Keratinocyte (primary cell): Measurements from ENCODE around the gene PKP2. TPM values are rescaled to one million over a fixed set of nuclear protein-coding genes. Genes with fewer than 3 reads are reported as not detected.
"Not testable (repeated sequence)": the region's sequence is repeated elsewhere in the genome, so short reads cannot be mapped to it uniquely, and the experiment has no call there.

Experiments
- DNase-seq: peaks from one replicate; pipeline ENCODE4 v3.0.0-alpha.2; 2011; ENCODE audit warnings: low read depth, missing footprints, low spot score
- FAIRE-seq: peaks from 2 replicates; lab custom pipeline; 2011; peaks lifted over from hg19 to GRCh38; lab: Jason Lieb, UNC
- H2AFZ ChIP-seq: 2 replicates; pipeline ENCODE4 v1.6.0; 2012; ENCODE audit warnings: low read length, control low read depth, inconsistent platforms; ENCODE audit not compliant: control insufficient read depth
- H3K27ac ChIP-seq: 2 replicates; pipeline ENCODE4 v1.5.1; 2011; ENCODE audit warnings: low read length; ENCODE audit not compliant: control insufficient read depth, insufficient read depth
- H3K27me3 ChIP-seq: 3 replicates; pipeline ENCODE4 v1.6.0; 2011; ENCODE audit warnings: low read length; ENCODE audit not compliant: control insufficient read depth, insufficient read depth; ENCODE audit errors: extremely low read depth
- H3K36me3 ChIP-seq, 2 experiments: 2 replicates in 1 of 2; 3 replicates in 1 of 2; pipeline ENCODE4 v1.5.1; 2011; ENCODE audit warnings: low read length in 2 of 2, mild to moderate bottlenecking in 1 of 2; ENCODE audit not compliant: control insufficient read depth in 2 of 2, insufficient read depth in 2 of 2; ENCODE audit errors: extremely low read depth in 1 of 2
- H3K4me1 ChIP-seq: 3 replicates; pipeline ENCODE4 v1.5.1; 2011; ENCODE audit warnings: low read length; ENCODE audit not compliant: control insufficient read depth, insufficient read depth; ENCODE audit errors: extremely low read depth
- H3K4me2 ChIP-seq: 3 replicates; pipeline ENCODE4 v1.6.0; 2011; ENCODE audit warnings: low read depth, low read length; ENCODE audit not compliant: control insufficient read depth, insufficient read depth; ENCODE audit errors: extremely low read depth
- H3K4me3 ChIP-seq, 3 experiments: fragments of 200-600 bp in 1 of 3; sonication (generic) in 1 of 3; 2 replicates in 2 of 3; 3 replicates in 1 of 3; pipeline ENCODE4 v1.5.1; 2011 to 2016; ENCODE audit warnings: low read length in 3 of 3, mild to moderate bottlenecking in 3 of 3, control low read depth in 2 of 3, inconsistent platforms in 1 of 3, low read depth in 1 of 3, mixed read lengths in 1 of 3, mixed run types in 1 of 3, moderate library complexity in 1 of 3; ENCODE audit not compliant: control insufficient read depth in 2 of 3, insufficient read depth in 2 of 3; ENCODE audit errors: extremely low read depth in 1 of 3
- H3K79me2 ChIP-seq: 2 replicates; pipeline ENCODE4 v1.6.0; 2012; ENCODE audit warnings: low read length; ENCODE audit not compliant: control insufficient read depth, insufficient read depth
- H3K9ac ChIP-seq: 3 replicates; pipeline ENCODE4 v1.6.0; 2011; ENCODE audit warnings: low read length; ENCODE audit not compliant: control insufficient read depth, insufficient read depth; ENCODE audit errors: extremely low read depth
- H3K9me1 ChIP-seq: 3 replicates; pipeline ENCODE4 v1.6.0; 2011; ENCODE audit warnings: low read length; ENCODE audit not compliant: control insufficient read depth, insufficient read depth; ENCODE audit errors: extremely low read depth
- H3K9me3 ChIP-seq: 2 replicates; pipeline ENCODE4 v1.5.1; 2012; ENCODE audit warnings: low read depth, low read length; ENCODE audit not compliant: control insufficient read depth
- H4K20me1 ChIP-seq: 3 replicates; pipeline ENCODE4 v1.6.0; 2011; ENCODE audit warnings: low read length; ENCODE audit not compliant: control insufficient read depth, insufficient read depth; ENCODE audit errors: extremely low read depth
- CTCF ChIP-seq, 3 experiments: IDR thresholded peaks in 1 of 3; conservative IDR thresholded peaks in 1 of 3; optimal IDR thresholded peaks in 1 of 3; 2 replicates in 2 of 3; 3 replicates in 1 of 3; pipeline versions ENCODE3 to v1.5.1; 2011; ENCODE audit warnings: low read length in 3 of 3, mild to moderate bottlenecking in 3 of 3, moderate library complexity in 2 of 3, control low read depth in 1 of 3, inconsistent platforms in 1 of 3; ENCODE audit not compliant: insufficient read depth in 2 of 3; ENCODE audit errors: extremely low read depth in 1 of 3
- EZH2 ChIP-seq: IDR thresholded peaks from one replicate; pipeline ENCODE4 v1.6.1; 2012; ENCODE audit warnings: inconsistent platforms, mild to moderate bottlenecking, low read length, moderate library complexity
- dilution Hi-C: fragments of 300-500 bp; cut with MboI; formaldehyde crosslinking; loops from one replicate; pipeline ENCODE4 v1.7.0; 2020; ENCODE audit warnings: low sequenced_read_pairs; ENCODE audit not compliant: extremely low pct_ligation_motif_present
- polyA plus RNA-seq, 5 experiments: library from polyadenylated mRNA; depleted of rRNA in 3 of 5; stranded (reverse) in 3 of 5; stranded (forward) in 1 of 5; unstranded in 1 of 5; fragments of >200 nt; gene quantifications; 1 replicate in 1 of 5; 2 replicates in 3 of 5; 3 replicates in 1 of 5; pipeline versions ENCODE4 v1.2.1 to v1.2.3, GENCODE V29; 2011 to 2012; ENCODE audit warnings: missing spikeins in 2 of 5, low read depth in 1 of 5, low replicate concordance in 1 of 5

The PKP2 gene
- polyA plus RNA-seq, 1 donor (not counting 4 experiments of a cell fraction or from before 2014, with no cell fraction given), result 50.4 TPM

- TF ChIP-seq CTCF (optimal IDR thresholded peaks at IDR 0.05 in 1 of 3, IDR thresholded peaks at IDR 0.05 in 1 of 3, conservative IDR thresholded peaks at IDR 0.05 in 1 of 3; ENCODE audit: extremely low read depth in 1 of 3, insufficient read depth in 2 of 3, low read length in 3 of 3), result no peak
- TF ChIP-seq EZH2, result no peak
- no peaks in the 10 kb centered on the region for H4K20me1 ChIP-seq
- no peaks in the 10 kb centered on the region for H3K9me3 ChIP-seq
- no peak for FAIRE-seq
- H3K27ac ChIP-seq, result no peak overlapping the region
- DNase-seq, result no peak
- no peak overlapping the region for H3K4me3 ChIP-seq
- H3K9me1 ChIP-seq, result no peaks in the 10 kb centered on the region
- H3K36me3 ChIP-seq, result peaks cover 14 to 19% of the 10 kb centered on the region in 2 experiments
- H3K4me1 ChIP-seq, result no peaks in the 10 kb centered on the region
- no peak overlapping the region for H2AFZ ChIP-seq
- peaks cover 81% of the 10 kb centered on the region for H3K79me2 ChIP-seq
- dilution Hi-C loops, result no loop called here
- H3K9ac ChIP-seq, result no peak overlapping the region
- no peak overlapping the region for H3K4me2 ChIP-seq
- no peaks in the 10 kb centered on the region for H3K27me3 ChIP-seq
Observed at GRCh38 chr12:32881107-32881506, 15.5 kb downstream of the PKP2 start.

- H3K4me2 ChIP-seq, H4K20me1 ChIP-seq, DNase-seq, FAIRE-seq, H3K4me1 ChIP-seq, H3K4me3 ChIP-seq, H3K27ac ChIP-seq, H3K9me1 ChIP-seq, H3K9me3 ChIP-seq, H2AFZ ChIP-seq, H3K27me3 ChIP-seq, H3K9ac ChIP-seq, dilution Hi-C loops: not testable (repeated sequence)
- Histone ChIP-seq H3K79me2 (peaks cover 79% of the 10 kb centered on the region), H3K36me3 (peaks cover 15 to 24% of the 10 kb centered on the region in 2 experiments)
Observed at GRCh38 chr12:32879066-32879465, 17.5 kb downstream of the PKP2 start.
